Vagina (tissue), 2 donors: ENCODE measurements around the gene SUMO3.

Experiments
- CTCF ChIP-seq, 3 experiments: fragments of 450-650 bp in 2 of 3; fragments of 200-600 bp in 1 of 3; sonication (generic) in 1 of 3; IDR thresholded peaks; one replicate each; pipeline ENCODE4 v1.5.1; 2017 to 2019; ENCODE audit warnings: antibody characterized with exemption in 3 of 3, mild to moderate bottlenecking in 2 of 3, moderate library complexity in 2 of 3
- POLR2A ChIP-seq, 2 donors: fragments of 450-650 bp; IDR thresholded peaks; one replicate each; pipeline ENCODE4 v1.6.1; 2017; ENCODE audit warnings: antibody characterized with exemption in 2 of 2, mild to moderate bottlenecking in 2 of 2, moderate library complexity in 2 of 2
- POLR2AphosphoS5 ChIP-seq, 2 donors: sonication (generic); formaldehyde crosslinking; IDR thresholded peaks; one replicate each; pipeline ENCODE4 v1.9.0; 2017; ENCODE audit warnings: antibody characterized with exemption in 2 of 2, mild to moderate bottlenecking in 2 of 2, low read depth in 1 of 2; ENCODE audit not compliant: insufficient read depth in 1 of 2

GRCh38 chr21:44761747-44762208 lies 56.1 kb downstream of the SUMO3 start:
- TF ChIP-seq POLR2A (IDR thresholded peaks at IDR 0.05) = no peak
- no peak for TF ChIP-seq CTCF (IDR thresholded peaks at IDR 0.05)
- no peak for TF ChIP-seq POLR2AphosphoS5 (IDR thresholded peaks at IDR 0.05; ENCODE audit: insufficient read depth in 1 of 2, low read depth in 1 of 2)
